PC-9 (cell line): ENCODE results near the gene ARL13B. TPM values are rescaled to one million over a fixed set of nuclear protein-coding genes. Genes with fewer than 3 reads are reported as not detected.
"Not testable (repeated sequence)": the region's sequence is repeated elsewhere in the genome, so short reads cannot be mapped to it uniquely, and the experiment has no call there.

Experiments
- BruUV-seq: library from RNA; stranded (reverse); fragments of 400-500 nt; replicated peaks from 2 replicates; lab custom pipeline; 2021; lab: Mats Ljungman, UMichigan
- CTCF ChIA-PET: fragments of 300-600 bp; sonication (Branson Sonifier 250); formaldehyde crosslinking; loops from one replicate; lab custom pipeline; 2022; ENCODE audit warnings: antibody characterized with exemption; lab: Charles Lee
- POLR2A ChIA-PET: fragments of 300-600 bp; sonication (Branson Sonifier 250); formaldehyde crosslinking; loops from one replicate; lab custom pipeline; 2022; ENCODE audit warnings: antibody characterized with exemption; ENCODE audit not compliant: unreplicated experiment; lab: Charles Lee
- DNase-seq, 2 experiments: peaks; one replicate each; pipeline versions ENCODE4 v3.0.0 to v3.0.0-alpha.2; 2015 to 2022; ENCODE audit warnings: mixed read lengths in 1 of 2
- H2AFZ ChIP-seq: fragments of 200-600 bp; sonication (generic); 2 replicates; pipeline ENCODE4 v1.8.1; 2017; ENCODE audit warnings: antibody characterized with exemption
- H3F3A ChIP-seq: fragments of 200-600 bp; sonication (generic); 2 replicates; pipeline ENCODE4 v1.8.1; 2017; ENCODE audit warnings: antibody characterized with exemption, mild to moderate bottlenecking, low read depth; ENCODE audit not compliant: insufficient read depth
- H3K27ac ChIP-seq: fragments of 200-600 bp; sonication (generic); 2 replicates; pipeline ENCODE4 v1.6.1; 2016; ENCODE audit warnings: mixed run types
- H3K27me3 ChIP-seq: fragments of 200-600 bp; sonication (generic); 2 replicates; pipeline ENCODE4 v1.6.1; 2016; ENCODE audit warnings: low read depth, mixed run types; ENCODE audit not compliant: insufficient read depth
- H3K36me3 ChIP-seq: fragments of 200-600 bp; sonication (generic); 2 replicates; pipeline ENCODE4 v1.6.1; 2016; ENCODE audit warnings: low read depth, mixed run types
- H3K4me1 ChIP-seq: fragments of 200-600 bp; sonication (generic); replicated peaks from 2 replicates; pipeline ENCODE4 v1.6.1; 2016; ENCODE audit warnings: mixed run types; ENCODE audit not compliant: insufficient read depth
- H3K4me2 ChIP-seq: fragments of 200-600 bp; sonication (generic); 2 replicates; pipeline ENCODE4 v1.6.1; 2017; ENCODE audit warnings: mixed run types
- H3K4me3 ChIP-seq: fragments of 200-600 bp; sonication (generic); 2 replicates; pipeline ENCODE4 v1.6.1; 2016; ENCODE audit warnings: mixed run types
- H3K79me2 ChIP-seq: fragments of 200-600 bp; sonication (generic); 2 replicates; pipeline ENCODE4 v1.6.1; 2017; ENCODE audit warnings: low read depth, mixed run types
- H3K9me2 ChIP-seq: fragments of 200-600 bp; sonication (generic); 2 replicates; pipeline ENCODE4 v1.8.1; 2017; ENCODE audit warnings: mild to moderate bottlenecking; ENCODE audit not compliant: insufficient read depth
- H3K9me3 ChIP-seq: fragments of 200-600 bp; sonication (generic); 2 replicates; pipeline ENCODE4 v1.8.1; 2016; ENCODE audit warnings: low read depth; ENCODE audit not compliant: insufficient read depth
- H4K20me1 ChIP-seq: fragments of 200-600 bp; sonication (generic); 2 replicates; pipeline ENCODE4 v1.8.1; 2017; ENCODE audit not compliant: insufficient read depth
- EZH2 ChIP-seq: fragments of 200-600 bp; sonication (generic); IDR thresholded peaks from 2 replicates; pipeline ENCODE4 v1.8.0; 2017; ENCODE audit warnings: antibody characterized with exemption, low read depth
- intact Hi-C: fragments of 100-400 bp; cut with micrococcal nuclease; formaldehyde crosslinking; loops from one replicate; pipeline ENCODE4 v1.10.0; 2022; ENCODE audit not compliant: unreplicated experiment
- total RNA-seq: library from RNA; stranded (reverse); gene quantifications from 2 replicates; pipeline ENCODE4 v1.2.3, GENCODE V29; 2021
- TF ChIP-seq, protein P1 (sequence below): fragments of 200-600 bp; sonication (generic); conservative IDR thresholded peaks from 2 replicates; pipeline ENCODE4 v1.6.1; 2017; ENCODE audit warnings: mixed run types, antibody characterized with exemption, mild to moderate bottlenecking, moderate library complexity

ARL13B gene
- total RNA-seq, 1 experiment from 2014 or later: 20.2 TPM

- Histone ChIP-seq H3K4me3 (no peak overlapping the region), H3K27ac (no peak overlapping the region), H3K79me2 (no peaks in the 10 kb centered on the region), H3K36me3 (no peaks in the 10 kb centered on the region), H3K4me2 (no peak overlapping the region), H3K9me2 (no peaks in the 10 kb centered on the region), H2AFZ (0 out of 2 replicates have a peak overlapping the region, but pooled peaks have one; percentile 8), H3K4me1 (no peaks in the 10 kb centered on the region), H3K27me3 (peaks cover 15% of the 10 kb centered on the region; the same call in 1 of the 2 replicates), H3F3A (no peaks in the 10 kb centered on the region), H4K20me1 (no peaks in the 10 kb centered on the region), H3K9me3 (0 out of 2 replicates have a peak, but pooled peaks cover 3% of the 10 kb centered on the region)
- ChIA-PET CTCF (no interaction called here), POLR2A (no interaction called here)
- no TSS peak for BruUV-seq
- TF ChIP-seq, protein P1, sequence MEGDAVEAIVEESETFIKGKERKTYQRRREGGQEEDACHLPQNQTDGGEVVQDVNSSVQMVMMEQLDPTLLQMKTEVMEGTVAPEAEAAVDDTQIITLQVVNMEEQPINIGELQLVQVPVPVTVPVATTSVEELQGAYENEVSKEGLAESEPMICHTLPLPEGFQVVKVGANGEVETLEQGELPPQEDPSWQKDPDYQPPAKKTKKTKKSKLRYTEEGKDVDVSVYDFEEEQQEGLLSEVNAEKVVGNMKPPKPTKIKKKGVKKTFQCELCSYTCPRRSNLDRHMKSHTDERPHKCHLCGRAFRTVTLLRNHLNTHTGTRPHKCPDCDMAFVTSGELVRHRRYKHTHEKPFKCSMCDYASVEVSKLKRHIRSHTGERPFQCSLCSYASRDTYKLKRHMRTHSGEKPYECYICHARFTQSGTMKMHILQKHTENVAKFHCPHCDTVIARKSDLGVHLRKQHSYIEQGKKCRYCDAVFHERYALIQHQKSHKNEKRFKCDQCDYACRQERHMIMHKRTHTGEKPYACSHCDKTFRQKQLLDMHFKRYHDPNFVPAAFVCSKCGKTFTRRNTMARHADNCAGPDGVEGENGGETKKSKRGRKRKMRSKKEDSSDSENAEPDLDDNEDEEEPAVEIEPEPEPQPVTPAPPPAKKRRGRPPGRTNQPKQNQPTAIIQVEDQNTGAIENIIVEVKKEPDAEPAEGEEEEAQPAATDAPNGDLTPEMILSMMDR: no peak
- TF ChIP-seq EZH2: no peak
- DNase-seq: peak in 1 of 2 experiments; percentile 12
- intact Hi-C loops: no loop called here
Observed at GRCh38 chr3:93934366-93935046, 45.4 kb upstream of the ARL13B start.

DNA sequence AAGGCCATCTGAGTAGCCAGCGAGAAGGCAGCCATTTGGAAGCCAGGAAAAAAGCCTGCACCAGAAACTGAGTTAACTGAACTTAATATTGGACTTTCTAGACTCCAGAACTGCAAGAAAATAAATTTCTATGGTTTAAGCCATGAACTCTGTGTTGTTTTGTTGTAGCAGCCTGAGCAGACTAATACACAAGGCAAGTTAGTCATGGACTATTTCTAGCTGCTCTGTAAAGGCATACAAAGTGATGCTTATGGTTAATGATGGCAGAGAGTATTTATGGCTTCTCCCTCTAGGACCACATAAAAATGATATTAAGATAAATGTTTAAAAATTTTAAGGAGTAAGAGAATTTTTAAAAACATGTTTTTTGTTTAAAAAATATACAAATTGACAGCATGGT, 43.4 kb upstream of the ARL13B start:
- H3K36me3 ChIP-seq: no peaks in the 10 kb centered on the region
- ChIA-PET POLR2A (no interaction called here), CTCF (no interaction called here)
- no peak overlapping the region for H3K27ac ChIP-seq
- no peaks in the 10 kb centered on the region for H3K4me1 ChIP-seq
- H3K4me2 ChIP-seq: no peak overlapping the region
- no peaks in the 10 kb centered on the region for H3K9me2 ChIP-seq
- no peak for TF ChIP-seq EZH2
- TF ChIP-seq, protein P1: no peak
- no peak overlapping the region for H3K4me3 ChIP-seq
- no TSS peak for BruUV-seq
- no peak overlapping the region for H2AFZ ChIP-seq
- H3F3A ChIP-seq: no peaks in the 10 kb centered on the region
- H3K79me2 ChIP-seq: no peaks in the 10 kb centered on the region
- H3K9me3 ChIP-seq: 0 out of 2 replicates have a peak, but pooled peaks cover 3% of the 10 kb centered on the region
- peaks cover 35% of the 10 kb centered on the region for H3K27me3 ChIP-seq
- DNase-seq: no peak
- intact Hi-C loops: no loop called here
- no peaks in the 10 kb centered on the region for H4K20me1 ChIP-seq

- H4K20me1 ChIP-seq, H3K9me3 ChIP-seq, H3K9me2 ChIP-seq, POLR2A ChIA-PET, H3K4me1 ChIP-seq, H3K79me2 ChIP-seq, DNase-seq, H3F3A ChIP-seq, H3K27ac ChIP-seq, BruUV-seq, H3K36me3 ChIP-seq, H2AFZ ChIP-seq, H3K4me3 ChIP-seq, H3K4me2 ChIP-seq, CTCF ChIA-PET, intact Hi-C loops: not testable (repeated sequence)
- H3K27me3 ChIP-seq: peaks cover 38% of the 10 kb centered on the region
Observed at GRCh38 chr3:93937485-93937884, 42.5 kb upstream of the ARL13B start.

DNA sequence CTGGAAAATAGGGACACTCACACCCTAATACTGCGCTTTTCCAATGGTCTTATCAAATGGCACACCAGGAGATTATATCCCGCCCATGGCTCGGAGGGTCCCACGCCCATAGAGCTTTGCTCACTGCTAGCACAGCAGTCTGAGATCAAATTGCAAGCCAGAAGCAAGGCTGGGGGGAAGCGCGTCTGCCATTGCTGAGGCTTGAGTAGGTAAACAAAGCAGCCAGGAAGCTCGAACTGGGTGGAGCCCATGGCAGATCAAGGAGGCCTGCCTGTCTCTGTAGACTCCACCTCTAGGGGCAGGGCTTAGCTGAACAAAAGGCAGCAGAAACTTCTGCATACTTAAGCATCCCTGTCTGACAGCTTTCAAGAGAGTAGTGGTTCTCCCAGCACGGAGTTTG, 30.0 kb upstream of the ARL13B start:
- H3K9me3 ChIP-seq, H4K20me1 ChIP-seq, H3K79me2 ChIP-seq, H3K9me2 ChIP-seq, BruUV-seq, H3K4me1 ChIP-seq, POLR2A ChIA-PET, CTCF ChIA-PET, H3K36me3 ChIP-seq, H3F3A ChIP-seq, H3K27ac ChIP-seq: not testable (repeated sequence)
- intact Hi-C loops: loop anchor here (10.0 kb wide), 1 partner anchor 55 kb away; no protein-coding TSS in a partner anchor
- H3K4me3 ChIP-seq: peak overlapping the region; percentile 47; the same call in 1 of the 2 replicates
- peaks cover 21% of the 10 kb centered on the region; the same call in 1 of the 2 replicates for H3K27me3 ChIP-seq
- DNase-seq: peak in 1 of 2 experiments; percentile 44
- peak overlapping the region; percentile 72 for H3K4me2 ChIP-seq
- peak overlapping the region; percentile 61; the same call in 1 of the 2 replicates for H2AFZ ChIP-seq
